OCI-LY1 (cell line): ENCODE measurements around the gene GTF3A.

Source experiments
- H2AFZ ChIP-seq: fragments of 200-600 bp; sonication (generic), shearing (Covaris generic); 2 replicates; pipeline ENCODE4 v1.6.0; 2014; ENCODE audit warnings: antibody characterized with exemption, mild to moderate bottlenecking, low read length
- H3F3A ChIP-seq: fragments of 200-600 bp; sonication (generic), shearing (Covaris generic); 2 replicates; pipeline ENCODE4 v1.6.0; 2014; ENCODE audit warnings: mild to moderate bottlenecking, antibody characterized with exemption, low read length, moderate library complexity; ENCODE audit not compliant: insufficient read depth
- H3K27ac ChIP-seq: fragments of 200-600 bp; sonication (generic); 2 replicates; pipeline ENCODE4 v1.5.1; 2014; ENCODE audit warnings: low read length, mixed run types, mild to moderate bottlenecking, low read depth; ENCODE audit not compliant: poor library complexity, severe bottlenecking
- H3K27me3 ChIP-seq: fragments of 200-600 bp; sonication (generic); 2 replicates; pipeline ENCODE4 v1.6.0; 2014; ENCODE audit warnings: antibody characterized with exemption, mild to moderate bottlenecking, low read length, moderate library complexity; ENCODE audit not compliant: insufficient read depth
- H3K36me3 ChIP-seq: fragments of 200-600 bp; sonication (generic); 2 replicates; pipeline ENCODE4 v1.6.1; 2014; ENCODE audit warnings: mild to moderate bottlenecking, antibody characterized with exemption, low read length, moderate library complexity, mixed read lengths; ENCODE audit not compliant: insufficient read depth
- H3K4me1 ChIP-seq: fragments of 200-600 bp; sonication (generic); 2 replicates; pipeline ENCODE4 v1.5.1; 2014; ENCODE audit warnings: mild to moderate bottlenecking, low read length, moderate library complexity; ENCODE audit not compliant: insufficient read depth, severe bottlenecking
- H3K4me2 ChIP-seq: fragments of 200-600 bp; sonication (generic), shearing (Covaris generic); 2 replicates; pipeline ENCODE4 v1.6.1; 2014; ENCODE audit warnings: low read length
- H3K4me3 ChIP-seq: fragments of 200-600 bp; sonication (generic); 2 replicates; pipeline ENCODE4 v1.5.1; 2014; ENCODE audit warnings: low read length, low read depth, mild to moderate bottlenecking, mixed read lengths; ENCODE audit not compliant: poor library complexity, severe bottlenecking
- H3K79me2 ChIP-seq: fragments of 200-600 bp; shearing (Covaris generic); 2 replicates; pipeline ENCODE4 v1.6.1; 2016; ENCODE audit warnings: mixed run types, low read length, mixed read lengths; ENCODE audit not compliant: insufficient read depth
- H3K9ac ChIP-seq: fragments of 200-600 bp; sonication (generic), shearing (Covaris generic); 2 replicates; pipeline ENCODE4 v1.6.1; 2014; ENCODE audit warnings: mild to moderate bottlenecking, low read length, mixed read lengths
- H3K9me2 ChIP-seq: fragments of 200-600 bp; sonication (generic), shearing (Covaris generic); 2 replicates; pipeline ENCODE4 v1.6.1; 2014; ENCODE audit warnings: low read depth, mild to moderate bottlenecking, low read length, mixed read lengths
- H3K9me3 ChIP-seq: fragments of 200-600 bp; shearing (Covaris generic); 2 replicates; pipeline ENCODE4 v1.6.1; 2014; ENCODE audit warnings: low read length, mixed read lengths
- H4K20me1 ChIP-seq: fragments of 200-600 bp; sonication (generic), shearing (Covaris generic); 2 replicates; pipeline ENCODE4 v1.6.0; 2016; ENCODE audit warnings: mild to moderate bottlenecking, low read length; ENCODE audit not compliant: insufficient read depth
- EZH2 ChIP-seq: fragments of 200-600 bp; sonication (generic), shearing (Covaris generic); IDR thresholded peaks from 2 replicates; pipeline ENCODE4 v1.8.0; 2017; ENCODE audit warnings: borderline replicate concordance, mixed run types, mild to moderate bottlenecking, antibody characterized with exemption, low read length, moderate library complexity, mixed read lengths
- TF ChIP-seq, protein P1 (sequence below): fragments of 200-600 bp; sonication (generic), shearing (Covaris generic); IDR thresholded peaks from 2 replicates; pipeline ENCODE4 v1.5.1; 2017; ENCODE audit warnings: mild to moderate bottlenecking, antibody characterized with exemption, low read length, moderate library complexity, mixed read lengths

The GTF3A gene

GRCh38 chr13:27472441-27472840, 48.0 kb downstream of the GTF3A start:
- peaks cover 6% of the 10 kb centered on the region for H3K4me1 ChIP-seq
- H3K9ac ChIP-seq = no peak overlapping the region
- no peaks in the 10 kb centered on the region for H3F3A ChIP-seq
- H3K9me3 ChIP-seq = no peaks in the 10 kb centered on the region
- no peaks in the 10 kb centered on the region for H3K9me2 ChIP-seq
- no peaks in the 10 kb centered on the region for H3K36me3 ChIP-seq
- H4K20me1 ChIP-seq = no peaks in the 10 kb centered on the region
- TF ChIP-seq, protein P1, sequence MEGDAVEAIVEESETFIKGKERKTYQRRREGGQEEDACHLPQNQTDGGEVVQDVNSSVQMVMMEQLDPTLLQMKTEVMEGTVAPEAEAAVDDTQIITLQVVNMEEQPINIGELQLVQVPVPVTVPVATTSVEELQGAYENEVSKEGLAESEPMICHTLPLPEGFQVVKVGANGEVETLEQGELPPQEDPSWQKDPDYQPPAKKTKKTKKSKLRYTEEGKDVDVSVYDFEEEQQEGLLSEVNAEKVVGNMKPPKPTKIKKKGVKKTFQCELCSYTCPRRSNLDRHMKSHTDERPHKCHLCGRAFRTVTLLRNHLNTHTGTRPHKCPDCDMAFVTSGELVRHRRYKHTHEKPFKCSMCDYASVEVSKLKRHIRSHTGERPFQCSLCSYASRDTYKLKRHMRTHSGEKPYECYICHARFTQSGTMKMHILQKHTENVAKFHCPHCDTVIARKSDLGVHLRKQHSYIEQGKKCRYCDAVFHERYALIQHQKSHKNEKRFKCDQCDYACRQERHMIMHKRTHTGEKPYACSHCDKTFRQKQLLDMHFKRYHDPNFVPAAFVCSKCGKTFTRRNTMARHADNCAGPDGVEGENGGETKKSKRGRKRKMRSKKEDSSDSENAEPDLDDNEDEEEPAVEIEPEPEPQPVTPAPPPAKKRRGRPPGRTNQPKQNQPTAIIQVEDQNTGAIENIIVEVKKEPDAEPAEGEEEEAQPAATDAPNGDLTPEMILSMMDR = no peak
- no peak for TF ChIP-seq EZH2
- H3K27me3 ChIP-seq = no peaks in the 10 kb centered on the region
- no peak overlapping the region for H3K27ac ChIP-seq
- H2AFZ ChIP-seq = no peak overlapping the region
- H3K79me2 ChIP-seq = no peaks in the 10 kb centered on the region
- no peak overlapping the region for H3K4me3 ChIP-seq
- H3K4me2 ChIP-seq = no peak overlapping the region

DNA sequence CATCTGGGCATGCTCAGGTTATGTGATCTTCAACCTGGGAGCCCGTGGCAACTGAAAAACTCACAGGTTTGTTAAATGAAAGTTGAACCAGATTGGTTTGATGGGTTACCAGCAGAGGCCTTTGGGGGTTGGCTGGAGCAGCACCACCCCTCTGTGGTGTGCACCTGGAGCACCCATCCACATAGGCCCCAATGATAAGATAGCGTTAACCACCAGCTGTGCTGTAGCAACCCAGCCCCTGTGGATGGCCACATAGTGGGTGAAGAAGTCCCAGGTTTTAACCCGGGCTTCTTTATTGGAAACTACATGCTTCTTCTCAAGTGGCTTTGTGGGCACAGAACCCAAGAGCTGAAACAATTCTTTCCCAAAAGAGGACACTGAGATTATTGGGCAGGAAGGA, 48.5 kb downstream of the GTF3A start:
- Histone ChIP-seq H3F3A (no peaks in the 10 kb centered on the region), H2AFZ (no peak overlapping the region), H3K9ac (no peak overlapping the region), H3K9me3 (no peaks in the 10 kb centered on the region), H3K27me3 (no peaks in the 10 kb centered on the region), H3K36me3 (no peaks in the 10 kb centered on the region), H4K20me1 (no peaks in the 10 kb centered on the region), H3K9me2 (no peaks in the 10 kb centered on the region), H3K79me2 (no peaks in the 10 kb centered on the region), H3K4me3 (no peak overlapping the region), H3K27ac (no peak overlapping the region), H3K4me2 (no peak overlapping the region), H3K4me1 (peaks cover 11% of the 10 kb centered on the region)
- TF ChIP-seq, protein P1 = no peak
- no peak for TF ChIP-seq EZH2

- no peak overlapping the region for H3K4me2 ChIP-seq
- TF ChIP-seq EZH2 = no peak
- TF ChIP-seq, protein P1 = no peak
- H3K36me3 ChIP-seq = no peaks in the 10 kb centered on the region
- H3K27ac ChIP-seq = no peak overlapping the region
- no peaks in the 10 kb centered on the region for H3K9me2 ChIP-seq
- no peaks in the 10 kb centered on the region for H3F3A ChIP-seq
- peaks cover 12% of the 10 kb centered on the region for H3K4me1 ChIP-seq
- no peaks in the 10 kb centered on the region for H3K79me2 ChIP-seq
- no peak overlapping the region for H2AFZ ChIP-seq
- no peaks in the 10 kb centered on the region for H3K27me3 ChIP-seq
- no peak overlapping the region for H3K9ac ChIP-seq
- H4K20me1 ChIP-seq = no peaks in the 10 kb centered on the region
- no peaks in the 10 kb centered on the region for H3K9me3 ChIP-seq
- no peak overlapping the region for H3K4me3 ChIP-seq
Measured at GRCh38 chr13:27474751-27475268, 50.4 kb downstream of the GTF3A start.
